DND-41 (cell line): Measurements from ENCODE around the gene NMNAT2.

Experiments
- CTCF ChIP-seq: IDR thresholded peaks from 2 replicates; pipeline ENCODE4 v1.5.1; 2012; ENCODE audit warnings: borderline replicate concordance, low read length, moderate library complexity, mild to moderate bottlenecking; ENCODE audit not compliant: poor library complexity, severe bottlenecking; ENCODE audit errors: extremely low read depth
- EZH2 ChIP-seq: IDR thresholded peaks from 3 replicates; pipeline ENCODE4 v1.6.1; 2012; ENCODE audit warnings: borderline replicate concordance, low read depth, mild to moderate bottlenecking, moderate library complexity, low read length, inconsistent platforms; ENCODE audit not compliant: severe bottlenecking

- no peak for TF ChIP-seq CTCF
- no peak for TF ChIP-seq EZH2
Measured at GRCh38 chr1:183390561-183390960, 27.6 kb downstream of the NMNAT2 start.
